H1 (cell line): ENCODE data around the gene URB2. TPM values are rescaled to one million over a fixed set of nuclear protein-coding genes. Genes with fewer than 3 reads are reported as not detected.

Source experiments
- CBX8 ChIP-seq: fragments of 300-800, 300-1000 bp; sonication (generic); IDR thresholded peaks from 2 replicates; pipeline ENCODE4 v1.7.1; 2016; ENCODE audit warnings: low read depth, low read length, borderline replicate concordance
- polyA plus RNA-seq, 7 experiments: library from polyadenylated mRNA; depleted of rRNA in 3 of 7; stranded (reverse) in 5 of 7; unstranded in 2 of 7; fragments of >200 nt in 5 of 7; fragments of 200-250 nt in 2 of 7; gene quantifications; 1 replicate in 5 of 7; 2 replicates in 1 of 7; 4 replicates in 1 of 7; pipeline versions ENCODE4 v1.2.1 to v1.2.3, GENCODE V29; 2011 to 2013; ENCODE audit warnings: missing spikeins in 2 of 7, mixed read lengths in 2 of 7
- total RNA-seq: library from RNA; stranded (reverse); fragmentation: NEBNext Ultra II Directional; extraction: Animal tissue kit (Norgen Biotek cat#: 25700); gene quantifications from 2 replicates; pipeline ENCODE4 v1.2.1, GENCODE V29; 2021

URB2 gene
- total and polyA plus RNA-seq, 2 of the 8 experiments (the other 6 are each of a cell fraction or from before 2014, with no cell fraction given): 13.7 to 33.0 TPM

- no peak for TF ChIP-seq CBX8
Observed at GRCh38 chr1:229691362-229691761, 65.3 kb downstream of the URB2 start (continued).
